GM19372 (cell line): ENCODE measurements around the gene MLC1.

ENCODE experiments used
- ATAC-seq: cut with Tn5 transposase; IDR thresholded peaks from one replicate; pipeline ENCODE4 v1.9.1; 2021; ENCODE audit warnings: mild to moderate bottlenecking, low read depth, moderate library complexity; ENCODE audit not compliant: unreplicated experiment

MLC1 gene

GRCh38 chr22:50078761-50079160, 6.5 kb downstream of the MLC1 start:
- no peak for ATAC-seq

GRCh38 chr22:50078246-50078645, 7.0 kb downstream of the MLC1 start:
- ATAC-seq = no peak

DNA sequence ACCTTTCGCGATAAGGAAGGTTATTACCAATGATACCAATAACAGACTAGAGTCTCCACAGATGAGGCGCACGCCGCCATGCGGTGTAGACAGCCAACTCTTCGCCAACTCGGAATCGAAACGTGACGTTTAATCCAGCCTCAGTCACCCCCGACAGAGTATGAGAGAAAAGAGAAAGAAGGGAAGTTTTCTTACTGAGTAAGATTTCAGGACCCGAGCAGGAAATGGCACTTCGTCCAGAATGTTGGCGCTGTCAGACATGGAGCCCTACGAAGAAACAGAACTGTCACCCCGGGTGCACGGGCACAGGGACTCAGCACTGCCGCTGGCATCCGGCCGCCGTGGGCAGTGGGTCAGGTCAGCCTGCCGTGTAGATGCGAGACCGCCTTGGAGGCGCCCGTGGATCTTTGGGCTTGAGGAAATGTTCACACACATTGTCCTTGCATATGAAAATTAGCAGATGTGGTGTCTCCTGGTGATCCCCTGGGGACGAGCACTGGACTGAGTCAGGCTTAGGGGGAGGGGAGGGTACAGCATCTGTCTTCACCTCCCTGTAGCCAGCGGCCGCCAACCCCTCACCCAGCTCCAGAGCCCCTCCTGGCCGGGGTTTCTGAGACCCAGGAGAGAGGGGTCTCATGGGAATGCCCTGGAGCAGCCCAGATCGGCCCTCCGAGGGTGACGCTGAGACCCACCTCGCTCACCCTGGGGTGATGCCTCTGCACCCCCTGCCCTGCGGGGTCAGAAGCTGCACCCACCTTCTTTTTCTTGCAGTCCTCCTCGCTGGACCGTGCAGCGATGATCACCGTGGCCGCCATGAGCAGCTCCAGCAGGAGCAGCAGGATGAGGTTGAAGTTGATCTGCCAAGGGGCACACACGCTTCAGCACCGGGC, 8.3 kb downstream of the MLC1 start:
- ATAC-seq = no peak

GRCh38 chr22:50074551-50075530, 10.4 kb downstream of the MLC1 start:
- ATAC-seq = no peak

GRCh38 chr22:50074056-50074455, 11.2 kb downstream of the MLC1 start:
- ATAC-seq = no peak

DNA sequence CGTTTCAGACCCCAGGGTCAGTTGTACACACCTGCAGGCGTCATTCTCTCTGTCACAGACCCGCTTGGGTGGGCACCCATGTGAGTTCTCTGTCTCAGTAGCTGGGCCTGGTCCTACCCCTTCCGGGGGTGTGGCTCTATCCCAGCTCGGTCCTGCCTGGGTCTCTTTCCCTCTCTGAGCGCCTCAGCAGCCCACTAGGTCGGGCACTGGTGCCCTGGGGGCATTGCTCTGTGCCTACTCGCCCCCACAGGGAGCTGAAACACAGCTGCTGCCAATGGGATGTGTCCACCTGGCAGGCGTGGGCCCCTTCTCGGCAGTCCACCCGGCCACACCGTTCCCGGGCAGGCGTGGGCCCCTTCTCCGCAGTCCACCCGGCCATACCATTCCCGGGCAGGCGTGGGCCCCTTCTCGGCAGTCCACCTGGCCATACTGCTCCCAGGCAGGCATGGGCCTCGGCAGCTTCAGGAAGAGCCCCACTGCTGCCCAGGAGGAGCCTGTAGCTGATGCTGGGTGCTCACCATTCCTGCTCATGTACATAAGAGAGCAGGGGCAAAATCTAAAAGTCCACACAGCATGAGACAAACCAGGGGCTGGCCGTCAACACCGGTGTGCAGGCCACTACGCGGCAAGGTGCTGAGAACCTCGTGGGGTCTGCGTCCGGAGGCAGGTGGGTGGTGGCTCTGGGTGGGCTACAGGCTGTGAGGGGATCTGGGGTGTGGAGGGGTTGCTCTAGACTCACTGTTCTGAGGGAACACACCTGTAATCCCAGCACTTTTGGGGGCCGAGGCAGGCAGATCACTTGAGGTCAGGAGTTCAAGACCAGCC, 12.3 kb downstream of the MLC1 start:
- no peak for ATAC-seq

- ATAC-seq = no peak
These were observed 13.1 kb downstream of the MLC1 start for GRCh38 chr22:50072167-50072555.

DNA sequence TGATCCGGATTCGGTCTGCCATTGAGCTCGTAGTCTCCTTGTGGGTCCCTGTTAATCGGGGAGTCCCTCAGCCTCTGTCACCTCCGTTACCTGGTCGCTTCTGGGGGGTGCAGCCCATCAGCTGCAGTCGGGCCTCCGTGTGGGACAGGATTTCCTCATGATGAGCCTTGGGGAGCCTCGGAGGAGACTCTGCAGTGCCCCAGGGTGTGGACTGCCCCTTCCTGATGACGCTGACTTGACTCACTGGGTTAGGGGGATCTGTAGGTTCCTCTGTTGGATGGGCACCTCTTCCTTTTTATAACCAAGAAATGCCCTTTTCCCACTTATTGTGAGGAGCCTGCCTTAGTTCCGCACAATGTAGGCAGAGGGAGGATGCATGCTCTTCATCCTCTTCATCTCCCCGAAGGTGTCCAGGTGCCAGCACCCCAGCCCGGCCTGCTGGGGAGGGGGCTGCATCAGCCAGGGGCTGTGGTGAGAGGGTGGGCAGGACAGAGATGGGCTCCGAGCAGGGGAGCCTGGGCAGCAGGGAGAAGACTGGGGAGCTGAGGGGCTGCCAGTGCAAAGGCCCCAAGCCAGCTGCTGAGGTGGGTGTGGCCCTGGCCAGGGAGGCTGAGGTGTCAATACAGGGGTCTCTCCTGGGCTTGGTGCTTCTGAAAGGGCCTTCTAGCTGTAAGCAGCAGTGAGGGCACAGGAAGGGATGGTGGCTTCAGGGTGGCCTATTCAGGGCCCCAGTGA, 13.6 kb downstream of the MLC1 start:
- no peak for ATAC-seq

GRCh38 chr22:50070366-50070765, 14.9 kb downstream of the MLC1 start:
- no peak for ATAC-seq

- no peak for ATAC-seq
These were observed 17.1 kb downstream of the MLC1 start for GRCh38 chr22:50068096-50068495.

DNA sequence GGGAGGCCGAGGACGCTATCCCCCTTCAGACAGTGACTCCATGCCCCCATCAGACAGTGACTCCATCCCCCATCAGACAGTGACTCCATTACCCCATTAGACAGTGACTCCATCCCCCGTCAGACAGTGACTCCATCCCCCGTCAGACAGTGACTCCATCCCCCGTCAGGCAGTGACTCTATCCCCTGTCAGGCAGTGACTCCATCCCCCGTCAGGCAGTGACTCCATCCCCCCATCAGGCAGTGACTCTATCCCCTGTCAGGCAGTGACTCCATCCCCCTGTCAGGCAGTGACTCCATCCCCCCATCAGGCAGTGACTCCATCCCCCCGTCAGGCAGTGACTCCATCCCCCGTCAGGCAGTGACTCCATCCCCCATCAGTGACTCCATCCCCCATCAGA, 18.0 kb downstream of the MLC1 start:
- no peak for ATAC-seq

- ATAC-seq = no peak
These were observed 20.8 kb downstream of the MLC1 start for GRCh38 chr22:50064453-50064852.

GRCh38 chr22:50063589-50064393, 21.4 kb downstream of the MLC1 start:
- ATAC-seq = no peak

DNA sequence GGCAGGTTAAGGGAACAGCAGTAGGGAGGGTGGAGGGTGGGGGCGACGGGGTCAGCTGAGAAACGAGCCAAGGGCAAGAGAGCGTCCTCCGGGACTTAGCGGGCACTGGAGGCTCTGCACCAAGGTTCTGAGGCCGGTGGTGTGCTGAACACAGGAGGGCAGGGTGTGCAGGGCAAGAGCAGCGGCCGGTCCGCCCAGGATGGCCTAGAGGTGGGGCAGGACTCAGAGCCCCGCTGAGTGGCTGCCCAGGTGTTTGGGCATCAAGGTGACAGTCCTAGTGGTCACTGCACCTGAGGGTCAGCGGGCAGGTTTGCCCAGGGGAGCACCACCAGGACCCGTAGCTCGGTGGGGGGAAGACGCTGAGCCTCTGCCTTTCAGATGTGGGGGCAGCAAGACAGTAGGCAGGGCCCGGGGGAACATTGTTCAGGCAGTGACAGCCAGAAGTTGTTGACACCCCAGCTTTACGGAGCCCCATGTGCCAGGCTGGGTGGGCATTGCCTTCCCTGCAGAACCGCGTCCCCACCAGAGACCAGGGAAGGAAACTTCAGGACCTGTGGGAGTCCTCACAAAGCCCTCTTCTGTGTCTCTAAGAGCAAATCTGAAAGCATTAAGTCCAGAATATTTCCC, 22.6 kb downstream of the MLC1 start:
- ATAC-seq = no peak

GRCh38 chr22:50061824-50062355, 23.3 kb downstream of the MLC1 start:
- ATAC-seq = no peak

DNA sequence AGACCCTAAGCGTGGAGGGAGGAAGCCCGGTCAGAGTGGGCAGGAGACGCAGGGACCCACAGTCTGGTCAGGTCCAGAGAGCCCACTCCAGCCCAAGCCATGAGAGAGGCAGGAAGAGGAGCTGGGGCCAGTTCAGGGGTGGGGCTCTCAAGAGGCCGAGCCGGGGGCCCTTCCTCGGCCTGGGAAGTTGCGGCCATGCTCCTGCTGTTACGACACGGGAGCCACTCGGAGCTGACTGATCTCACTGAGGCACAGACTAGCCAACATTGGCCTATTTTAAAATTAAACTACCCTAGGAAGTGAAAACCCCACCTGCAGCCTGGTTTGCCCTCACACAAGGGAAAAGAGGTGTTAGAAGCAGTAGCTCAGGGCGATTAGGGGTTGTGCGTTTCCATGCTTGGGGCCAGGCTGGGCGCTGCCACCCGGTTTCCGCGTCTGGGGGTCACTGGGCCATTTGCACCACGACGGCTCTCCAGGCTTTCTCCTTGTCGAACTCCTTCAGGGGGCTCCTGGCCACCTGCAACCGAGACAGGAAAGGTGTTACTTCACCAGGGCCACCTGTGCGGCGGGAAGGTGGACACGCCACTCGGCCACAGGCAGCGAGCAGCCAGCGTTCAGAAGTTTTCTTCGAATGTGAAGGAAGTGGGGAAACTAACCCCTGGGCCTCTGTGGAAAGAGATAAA, 23.9 kb downstream of the MLC1 start:
- ATAC-seq = no peak

- no peak for ATAC-seq
These were observed 24.6 kb downstream of the MLC1 start for GRCh38 chr22:50060441-50061140.
